Astrocyte (in vitro differentiated cells and primary cell): ENCODE data around the gene NCAPD2. TPM values are rescaled to one million over a fixed set of nuclear protein-coding genes. Genes with fewer than 3 reads are reported as not detected.

Experiments used
- DNase-seq: peaks from one replicate; pipeline ENCODE4 v3.0.0-alpha.2; 2010; ENCODE audit warnings: low read depth
- FAIRE-seq: peaks from 2 replicates; lab custom pipeline; 2011; peaks lifted over from hg19 to GRCh38; lab: Jason Lieb, UNC
- H2AFZ ChIP-seq: 2 replicates; pipeline ENCODE4 v1.6.0; 2012; ENCODE audit warnings: low read depth, low read length, inconsistent platforms
- H3K27ac ChIP-seq: 2 replicates; pipeline ENCODE4 v1.5.1; 2011; ENCODE audit warnings: low read depth, low read length, inconsistent platforms
- H3K27me3 ChIP-seq: 2 replicates; pipeline ENCODE4 v1.6.0; 2011; ENCODE audit warnings: low read length, inconsistent platforms; ENCODE audit not compliant: insufficient read depth
- H3K36me3 ChIP-seq: 2 replicates; pipeline ENCODE4 v1.5.1; 2011; ENCODE audit warnings: low read length, inconsistent platforms; ENCODE audit not compliant: insufficient read depth
- H3K4me1 ChIP-seq: 2 replicates; pipeline ENCODE4 v1.5.1; 2011; ENCODE audit warnings: low read length, inconsistent platforms; ENCODE audit not compliant: insufficient read depth
- H3K4me2 ChIP-seq: 2 replicates; pipeline ENCODE4 v1.6.0; 2012; ENCODE audit warnings: low read length, inconsistent platforms
- H3K4me3 ChIP-seq: 2 replicates; pipeline ENCODE4 v1.5.1; 2011; ENCODE audit warnings: low read depth, mild to moderate bottlenecking, low read length, inconsistent platforms; ENCODE audit not compliant: insufficient read depth
- H3K79me2 ChIP-seq: 2 replicates; pipeline ENCODE4 v1.6.0; 2012; ENCODE audit warnings: mild to moderate bottlenecking, low read length, inconsistent platforms; ENCODE audit not compliant: insufficient read depth
- H3K9ac ChIP-seq: 2 replicates; pipeline ENCODE4 v1.6.0; 2012; ENCODE audit warnings: mild to moderate bottlenecking, low read length, inconsistent platforms
- H3K9me3 ChIP-seq: 2 replicates; pipeline ENCODE4 v1.5.1; 2012; ENCODE audit warnings: low read depth, mild to moderate bottlenecking, low read length, inconsistent platforms; ENCODE audit not compliant: insufficient read depth
- H4K20me1 ChIP-seq: 2 replicates; pipeline ENCODE4 v1.6.0; 2012; ENCODE audit warnings: low read length, inconsistent platforms; ENCODE audit not compliant: insufficient read depth
- H3K27ac Mint-ChIP-seq: one replicate; pipeline ENCODE4 v1.8.0; 2021; ENCODE audit warnings: mild to moderate bottlenecking, mixed read lengths; ENCODE audit not compliant: unreplicated experiment
- H3K27me3 Mint-ChIP-seq: one replicate; pipeline ENCODE4 v1.8.0; 2021; ENCODE audit warnings: low read depth, mixed read lengths; ENCODE audit not compliant: unreplicated experiment
- H3K36me3 Mint-ChIP-seq: one replicate; pipeline ENCODE4 v1.8.0; 2021; ENCODE audit warnings: low read depth, mixed read lengths; ENCODE audit not compliant: unreplicated experiment
- H3K4me1 Mint-ChIP-seq: one replicate; pipeline ENCODE4 v1.8.0; 2021; ENCODE audit warnings: low read depth, mixed read lengths; ENCODE audit not compliant: unreplicated experiment
- H3K4me3 Mint-ChIP-seq: one replicate; pipeline ENCODE4 v1.8.0; 2021; ENCODE audit warnings: mild to moderate bottlenecking, moderate library complexity, mixed read lengths; ENCODE audit not compliant: unreplicated experiment
- H3K9me3 Mint-ChIP-seq: one replicate; pipeline ENCODE4 v1.8.0; 2021; ENCODE audit warnings: mild to moderate bottlenecking, mixed read lengths; ENCODE audit not compliant: unreplicated experiment
- CTCF ChIP-seq: IDR thresholded peaks from 2 replicates; pipeline ENCODE4 v1.5.1; 2011; ENCODE audit warnings: low read depth, mild to moderate bottlenecking, inconsistent platforms, low read length, moderate library complexity; ENCODE audit not compliant: insufficient read depth
- EZH2 ChIP-seq: IDR thresholded peaks from 2 replicates; pipeline ENCODE4 v1.6.1; 2012; ENCODE audit warnings: mild to moderate bottlenecking, low read length, inconsistent platforms; ENCODE audit not compliant: insufficient read depth
- total RNA-seq: library from RNA; stranded (reverse); gene quantifications from 2 replicates; pipeline ENCODE4 v1.2.1, GENCODE V29; 2021

NCAPD2 gene
- total RNA-seq, 1 donor from 2014 or later, result 18.6 TPM

- Histone ChIP-seq H2AFZ (peak within 1 kb of the TSS; percentile 94), H3K36me3 (no peaks in the 10 kb centered on the region), H3K4me3 (peak within 1 kb of the TSS; percentile 65), H3K9me3 (no peaks in the 10 kb centered on the region), H3K4me1 (peaks cover 28% of the 10 kb centered on the region), H3K9ac (peak within 1 kb of the TSS; percentile 78), H4K20me1 (no peaks in the 10 kb centered on the region), H3K27me3 (no peaks in the 10 kb centered on the region), H3K79me2 (no peaks in the 10 kb centered on the region), H3K27ac (peak within 1 kb of the TSS; percentile 79), H3K4me2 (peak within 1 kb of the TSS; percentile 92)
- peak; percentile 71 for DNase-seq
- peaks cover 7% of the 10 kb centered on the region for H3K36me3 Mint-ChIP-seq
- H3K4me1 Mint-ChIP-seq, result peaks cover 14% of the 10 kb centered on the region
- H3K4me3 Mint-ChIP-seq, result peak within 1 kb of the TSS; percentile 72
- H3K27me3 Mint-ChIP-seq, result peaks cover 6% of the 10 kb centered on the region
- H3K27ac Mint-ChIP-seq, result peak within 1 kb of the TSS; percentile 77
- FAIRE-seq, result no peak
- TF ChIP-seq CTCF (no peak), EZH2 (no peak)
- no peaks in the 10 kb centered on the region for H3K9me3 Mint-ChIP-seq
These were observed 42.3 kb upstream of the NCAPD2 start, which contains the start of gene TAPBPL for GRCh38 chr12:6451348-6452244. Gene TAPBPL, plus strand, starts transcription at chr12:6452042. Its CDS starts 207 bp downstream, at chr12:6452249.

GRCh38 chr12:6452245-6452943, 41.5 kb upstream of the NCAPD2 start:
- Mint-ChIP-seq H3K4me3 (no peak overlapping the region), H3K9me3 (no peaks in the 10 kb centered on the region), H3K27me3 (peaks cover 6% of the 10 kb centered on the region), H3K36me3 (peaks cover 12% of the 10 kb centered on the region), H3K4me1 (peaks cover 14% of the 10 kb centered on the region), H3K27ac (peak overlapping the region; percentile 77)
- peak overlapping the region; percentile 65 for H3K4me3 ChIP-seq
- TF ChIP-seq CTCF (no peak), EZH2 (no peak)
- no peak for DNase-seq
- H3K27me3 ChIP-seq, result no peaks in the 10 kb centered on the region
- peaks cover 28% of the 10 kb centered on the region for H3K4me1 ChIP-seq
- H3K36me3 ChIP-seq, result no peaks in the 10 kb centered on the region
- peak overlapping the region; percentile 94 for H2AFZ ChIP-seq
- H3K9me3 ChIP-seq, result no peaks in the 10 kb centered on the region
- H4K20me1 ChIP-seq, result no peaks in the 10 kb centered on the region
- H3K4me2 ChIP-seq, result peak overlapping the region; percentile 92
- H3K79me2 ChIP-seq, result no peaks in the 10 kb centered on the region
- no peak for FAIRE-seq
- peak overlapping the region; percentile 78 for H3K9ac ChIP-seq
- peak overlapping the region; percentile 79 for H3K27ac ChIP-seq
